GM18498 (cell line): ENCODE measurements around the gene VSIR.

ENCODE experiments used
- ATAC-seq: cut with Tn5 transposase; IDR thresholded peaks from one replicate; pipeline ENCODE4 v1.9.1; 2021; ENCODE audit warnings: mild to moderate bottlenecking, moderate library complexity; ENCODE audit not compliant: unreplicated experiment

The VSIR gene

GRCh38 chr10:71715860-71716259 is 57.5 kb downstream of the VSIR start:
- ATAC-seq: no peak

- ATAC-seq: no peak
These were observed 58.3 kb downstream of the VSIR start for GRCh38 chr10:71715026-71715425.

GRCh38 chr10:71714592-71714991 is 58.7 kb downstream of the VSIR start:
- ATAC-seq: no peak

- no peak for ATAC-seq
These were observed 59.3 kb downstream of the VSIR start for GRCh38 chr10:71714031-71714410.

GRCh38 chr10:71713135-71714030 is 59.9 kb downstream of the VSIR start:
- ATAC-seq: no peak

GRCh38 chr10:71712572-71713134 is 60.7 kb downstream of the VSIR start:
- ATAC-seq: no peak

GRCh38 chr10:71712170-71712569 is 61.1 kb downstream of the VSIR start:
- ATAC-seq: no peak

GRCh38 chr10:71711052-71711623 is 62.2 kb downstream of the VSIR start:
- ATAC-seq: no peak

GRCh38 chr10:71710519-71710918 is 62.8 kb downstream of the VSIR start:
- ATAC-seq: no peak

GRCh38 chr10:71708897-71709882 is 64.1 kb downstream of the VSIR start:
- no peak for ATAC-seq

- ATAC-seq: no peak
These were observed 65.0 kb downstream of the VSIR start for GRCh38 chr10:71708301-71708703.

GRCh38 chr10:71707240-71707789 is 66.0 kb downstream of the VSIR start:
- ATAC-seq: no peak

- ATAC-seq: no peak
These were observed 66.9 kb downstream of the VSIR start for GRCh38 chr10:71706216-71707121.

GRCh38 chr10:71705582-71705981 is 67.7 kb downstream of the VSIR start:
- no peak for ATAC-seq

GRCh38 chr10:71704816-71705215 is 68.5 kb downstream of the VSIR start:
- no peak for ATAC-seq

GRCh38 chr10:71703577-71703976 is 69.7 kb downstream of the VSIR start:
- ATAC-seq: no peak

GRCh38 chr10:71701496-71702132 is 71.7 kb downstream of the VSIR start:
- no peak for ATAC-seq

- no peak for ATAC-seq
These were observed 72.5 kb downstream of the VSIR start for GRCh38 chr10:71700731-71701368.

- ATAC-seq: no peak
These were observed 74.6 kb downstream of the VSIR start for GRCh38 chr10:71698737-71699136.
